Progenitor cell of endocrine pancreas (in vitro differentiated cells): Measurements from ENCODE around the gene RBP4. TPM values are rescaled to one million over a fixed set of nuclear protein-coding genes. Genes with fewer than 3 reads are reported as not detected.
"Not testable (repeated sequence)": the region's sequence is repeated elsewhere in the genome, so short reads cannot be mapped to it uniquely, and the experiment has no call there.

ENCODE experiments used
- DNase-seq: peaks from one replicate; pipeline ENCODE4 v3.0.0; 2021; ENCODE audit warnings: low spot score; ENCODE audit not compliant: unreplicated experiment
- H3K27ac Mint-ChIP-seq: 2 replicates; pipeline ENCODE4 v1.8.0; 2021; ENCODE audit warnings: mild to moderate bottlenecking, moderate library complexity, mixed read lengths
- H3K27me3 Mint-ChIP-seq: 2 replicates; pipeline ENCODE4 v1.8.0; 2021; ENCODE audit warnings: mixed read lengths
- H3K36me3 Mint-ChIP-seq: 2 replicates; pipeline ENCODE4 v1.8.0; 2022; ENCODE audit warnings: mixed read lengths; ENCODE audit not compliant: insufficient read depth
- H3K4me1 Mint-ChIP-seq: 2 replicates; pipeline ENCODE4 v1.8.0; 2021; ENCODE audit warnings: low read depth, mixed read lengths
- H3K4me3 Mint-ChIP-seq: 2 replicates; pipeline ENCODE4 v1.8.0; 2021; ENCODE audit warnings: low read depth, mild to moderate bottlenecking, moderate library complexity, mixed read lengths
- H3K9me3 Mint-ChIP-seq: 2 replicates; pipeline ENCODE4 v1.8.0; 2021; ENCODE audit warnings: low read depth, mixed read lengths
- CTCF ChIP-seq: fragments of 200-600 bp; sonication (generic); IDR thresholded peaks from one replicate; pipeline ENCODE4 v1.5.0; 2021; ENCODE audit warnings: antibody characterized with exemption, mild to moderate bottlenecking; ENCODE audit not compliant: unreplicated experiment
- total RNA-seq: library from RNA; stranded (reverse); gene quantifications from 2 replicates; pipeline ENCODE4 v1.2.1, GENCODE V29; 2021

RBP4 gene
- total RNA-seq, 1 donor from 2014 or later, result 0.72 TPM

DNA sequence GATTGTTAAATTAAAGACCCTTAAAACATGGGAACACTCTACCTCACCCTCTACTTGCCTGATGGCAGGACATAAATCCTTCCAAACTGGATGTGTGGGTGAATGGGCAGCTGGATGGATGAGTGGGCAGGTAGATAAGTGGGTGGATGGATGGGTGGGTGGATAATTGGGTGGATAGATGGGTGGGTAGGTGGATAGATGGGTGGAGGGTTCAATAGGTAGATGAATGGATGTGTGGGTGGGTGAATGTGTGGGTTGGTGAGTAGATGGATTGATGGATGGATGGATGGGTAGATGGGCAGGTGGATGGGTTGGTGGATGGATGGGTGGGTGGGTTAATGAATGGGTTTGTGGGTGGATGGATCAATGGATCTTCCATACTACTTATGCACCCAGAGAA lies 53.5 kb downstream of the RBP4 start:
- DNase-seq, result no peak
- no peak for TF ChIP-seq CTCF
- no peak overlapping the region for H3K4me3 Mint-ChIP-seq
- H3K36me3 Mint-ChIP-seq, result no peaks in the 10 kb centered on the region
- H3K27ac Mint-ChIP-seq, result no peak overlapping the region
- no peaks in the 10 kb centered on the region for H3K4me1 Mint-ChIP-seq
- H3K27me3 Mint-ChIP-seq, result peaks cover 13% of the 10 kb centered on the region
- H3K9me3 Mint-ChIP-seq, result no peaks in the 10 kb centered on the region

GRCh38 chr10:93546995-93547394 lies 54.0 kb downstream of the RBP4 start:
- H3K4me3 Mint-ChIP-seq, DNase-seq, H3K9me3 Mint-ChIP-seq, H3K36me3 Mint-ChIP-seq, H3K27ac Mint-ChIP-seq, H3K4me1 Mint-ChIP-seq: not testable (repeated sequence)
- peaks cover 19% of the 10 kb centered on the region for H3K27me3 Mint-ChIP-seq

DNA sequence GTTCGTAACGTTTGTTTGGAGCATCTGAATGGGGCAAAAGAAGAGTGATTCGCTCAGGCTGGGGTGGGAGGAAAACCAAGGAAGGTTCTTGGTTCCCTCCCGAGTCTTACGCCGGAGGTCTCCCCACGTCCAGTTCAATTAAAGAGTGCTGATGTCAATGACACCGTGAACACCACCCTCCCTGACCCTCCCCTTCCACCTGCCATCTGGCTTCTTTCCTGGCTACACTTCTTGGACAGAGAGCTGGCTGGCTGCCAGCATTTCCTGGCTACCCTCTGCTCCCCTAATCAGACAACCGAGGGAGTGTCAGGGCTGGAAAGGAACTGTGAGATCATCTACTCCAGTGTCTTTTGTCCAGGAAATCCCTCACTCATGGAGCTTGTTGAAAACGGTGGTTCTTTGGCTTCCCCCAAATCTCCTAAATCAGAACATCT lies 58.7 kb downstream of the RBP4 start:
- peaks cover 5% of the 10 kb centered on the region for H3K4me1 Mint-ChIP-seq
- H3K27ac Mint-ChIP-seq, result no peak overlapping the region
- H3K9me3 Mint-ChIP-seq, result no peaks in the 10 kb centered on the region
- TF ChIP-seq CTCF, result no peak
- H3K27me3 Mint-ChIP-seq, result peaks cover 32% of the 10 kb centered on the region
- H3K4me3 Mint-ChIP-seq, result no peak overlapping the region
- DNase-seq, result no peak
- H3K36me3 Mint-ChIP-seq, result no peaks in the 10 kb centered on the region

Other genes with a start within 250 kb of the RBP4 start
- 25.5 and 35.2 TPM in 2 replicates for gene MYOF, start 118.9 kb downstream of the RBP4 start, total RNA-seq
- 9.1 and 10.5 TPM in 2 replicates for gene CEP55, start 104.6 kb downstream of the RBP4 start, total RNA-seq
- 0.07 and 0.13 TPM in 2 replicates for gene FFAR4, start 34.6 kb downstream of the RBP4 start, total RNA-seq
- not detected in 2 replicates for gene PDE6C, start 11.3 kb upstream of the RBP4 start, total RNA-seq
- 21.9 and 22.1 TPM in 2 replicates for gene FRA10AC1, start 101.4 kb upstream of the RBP4 start, total RNA-seq
- gene LGI1, start 156.7 kb upstream of the RBP4 start, total RNA-seq, result not detected in 2 replicates